ENCODE results near the gene DHRS12.
"Not testable (repeated sequence)": the region's sequence is repeated elsewhere in the genome, so short reads cannot be mapped to it uniquely, and the experiment has no call there.

DHRS12 gene

DNA sequence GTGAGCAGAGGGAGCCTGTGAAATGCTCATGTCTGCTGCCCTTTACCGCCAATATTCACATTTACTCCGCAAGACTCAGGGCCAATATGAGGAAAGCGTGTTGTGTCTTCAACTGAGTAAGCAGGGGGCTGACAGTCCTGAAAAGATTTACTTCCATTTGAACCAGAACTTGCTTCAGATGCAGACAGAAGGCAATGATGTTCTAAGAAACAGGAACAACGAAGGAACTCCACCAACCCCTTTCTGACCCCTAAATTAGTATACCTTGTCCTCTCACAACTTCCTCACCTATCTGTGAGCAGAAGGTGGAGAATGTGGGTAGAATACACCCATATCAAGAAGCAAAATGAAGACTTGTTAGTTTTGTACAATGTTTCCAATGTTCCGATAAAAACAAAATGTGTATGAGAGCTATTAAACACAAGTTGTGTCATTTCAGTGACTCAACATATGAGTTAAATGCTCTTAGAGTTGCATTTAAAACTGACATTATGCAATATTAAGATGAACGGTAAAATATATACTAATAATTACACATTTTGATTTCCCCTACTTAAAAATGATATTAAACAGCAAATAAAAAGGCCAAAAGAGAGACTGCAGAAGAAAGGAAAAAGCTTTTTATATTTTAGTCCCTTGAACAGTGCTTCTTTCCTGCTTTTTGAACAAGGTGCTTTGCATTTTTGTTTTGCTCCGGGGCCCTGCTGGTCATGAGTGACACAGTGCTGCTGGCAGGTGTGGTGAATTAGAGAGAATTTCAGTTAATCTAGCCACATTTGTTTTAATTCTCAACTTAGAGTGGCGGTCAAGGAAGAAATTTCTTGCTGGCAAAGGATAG is 25.0 kb upstream of the DHRS12 start:
- no peak for DNase-seq (ENCODE audit: low read depth in 2 of 2)

DNA sequence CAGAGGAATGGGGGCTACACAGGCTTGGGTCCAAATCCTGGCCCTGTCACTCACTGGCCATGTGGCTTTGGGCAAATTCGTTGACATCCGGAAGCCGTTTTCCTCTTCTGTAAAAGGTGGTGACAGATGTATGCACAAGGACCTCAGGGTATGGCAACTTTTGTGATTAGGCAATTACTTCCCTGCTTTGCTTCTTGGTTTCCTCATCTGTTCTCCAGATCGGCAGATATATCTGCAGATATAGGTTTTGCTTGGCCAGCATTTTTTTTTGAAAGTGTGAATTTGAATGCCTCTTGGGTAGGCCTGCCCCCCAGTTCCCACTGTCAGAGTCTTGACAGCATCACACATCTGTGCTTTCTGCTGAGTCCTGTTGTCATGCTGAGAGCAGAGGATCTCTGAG is 23.3 kb upstream of the DHRS12 start:
- no peak for DNase-seq (ENCODE audit: low read depth in 2 of 2)

DNA sequence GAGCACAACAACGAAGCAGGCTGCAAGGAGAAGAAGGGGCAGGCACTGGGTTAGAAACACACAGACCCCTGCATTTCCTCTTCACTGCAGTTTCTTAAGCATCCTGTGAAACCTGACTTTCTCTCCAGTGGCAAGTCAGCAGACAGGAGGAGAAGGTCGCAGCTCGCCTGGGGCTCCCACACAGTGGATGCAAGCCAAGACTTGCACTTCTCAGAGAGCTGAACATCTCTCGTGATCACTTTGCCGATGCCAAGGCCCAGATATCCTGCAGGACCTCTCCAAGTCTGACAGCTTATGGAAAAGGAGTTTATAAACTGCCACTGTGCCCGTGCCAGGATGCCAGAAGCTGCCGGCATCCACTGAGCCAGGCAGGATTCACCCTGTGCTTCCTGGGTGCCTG is 22.6 kb upstream of the DHRS12 start:
- no peak for DNase-seq (ENCODE audit: low read depth in 2 of 2)

DNA sequence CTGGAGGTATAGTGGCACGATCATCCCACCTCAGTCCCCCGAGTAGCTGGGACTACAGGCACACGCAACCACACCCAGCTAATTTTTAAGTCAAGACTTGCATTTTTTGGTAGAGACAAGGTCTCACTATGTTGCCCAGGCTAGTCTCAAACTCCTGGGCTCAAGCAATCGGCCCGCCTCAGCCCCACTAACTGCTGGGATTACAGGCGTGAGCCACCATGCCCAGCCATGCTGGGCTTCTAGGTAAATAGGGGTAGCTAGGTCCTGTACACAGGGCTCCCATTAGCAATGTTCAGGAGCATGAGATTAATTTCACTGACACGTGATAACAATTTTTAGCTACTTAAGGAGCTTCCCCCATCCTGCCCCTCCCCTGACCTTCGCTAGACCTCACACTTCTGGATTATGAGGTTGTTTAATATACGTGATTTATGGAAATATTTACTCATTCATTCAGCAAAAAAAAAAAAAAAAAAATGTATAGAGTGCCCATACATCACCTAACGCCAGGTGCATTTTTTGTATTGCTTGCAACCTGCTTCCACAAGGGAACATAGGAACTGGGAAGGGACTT is 21.8 kb upstream of the DHRS12 start:
- no peak for DNase-seq (ENCODE audit: low read depth in 2 of 2)

DNA sequence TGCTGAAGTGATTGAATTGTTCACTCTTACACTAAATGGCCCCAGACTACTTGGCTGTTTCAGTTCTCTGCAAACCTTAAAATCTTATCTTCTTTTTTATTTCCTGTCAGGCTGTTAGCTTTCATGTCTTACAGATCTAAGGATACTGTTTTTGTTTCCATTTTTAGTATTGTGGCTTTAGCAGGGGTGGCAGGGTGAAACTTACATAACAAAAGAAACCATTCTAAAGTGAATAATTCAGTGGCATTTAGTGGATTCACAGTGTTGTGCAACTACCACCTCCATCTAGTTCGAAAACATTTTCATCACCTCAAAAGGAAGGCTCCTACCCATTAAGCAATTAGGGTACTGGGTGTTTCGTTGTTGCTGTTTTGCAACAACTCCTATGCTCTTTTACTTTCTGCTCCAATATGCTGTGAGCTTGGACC is 21.2 kb upstream of the DHRS12 start:
- no peak for DNase-seq (ENCODE audit: low read depth in 2 of 2)

DNA sequence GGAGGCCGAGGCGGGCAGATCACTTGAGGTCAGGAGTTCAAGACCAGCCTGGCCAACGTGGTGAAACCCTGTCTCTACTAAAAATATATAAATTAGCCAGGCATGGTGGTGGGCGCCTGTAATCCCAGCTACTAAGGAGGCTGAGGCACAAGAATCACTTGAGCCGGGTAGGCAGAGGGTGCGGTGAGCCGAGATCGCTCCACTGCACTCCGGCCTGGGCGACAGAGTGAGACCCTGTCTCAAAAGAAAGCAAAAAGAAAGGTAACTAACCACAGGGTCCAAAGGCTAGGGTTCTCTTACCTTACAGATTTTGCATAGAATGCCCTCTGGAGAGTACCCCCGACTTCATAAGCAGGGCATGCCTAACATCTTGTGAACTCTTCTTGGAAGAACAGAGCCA is 20.7 kb upstream of the DHRS12 start:
- not testable (repeated sequence) for DNase-seq (ENCODE audit: low read depth in 2 of 2)

DNA sequence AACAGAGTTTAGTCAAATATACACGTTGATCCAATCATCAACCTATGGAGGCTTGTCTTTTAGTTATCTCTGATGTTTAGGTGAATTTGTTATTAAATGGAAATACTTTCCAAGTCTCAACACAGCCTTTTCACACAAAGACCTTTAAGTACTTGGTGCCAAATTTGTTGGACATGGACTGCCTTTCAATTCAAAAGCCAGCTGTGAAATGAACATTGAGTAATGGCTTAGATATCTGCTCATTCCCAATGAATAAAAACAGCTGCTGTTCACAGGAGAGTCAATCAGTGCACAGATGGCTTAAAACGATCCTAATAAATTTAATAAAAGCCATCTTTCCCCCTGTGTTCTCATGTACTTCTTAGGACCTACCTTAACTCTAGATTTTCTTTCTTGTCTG is 19.9 kb upstream of the DHRS12 start:
- no peak for DNase-seq (ENCODE audit: low read depth in 2 of 2)

DNA sequence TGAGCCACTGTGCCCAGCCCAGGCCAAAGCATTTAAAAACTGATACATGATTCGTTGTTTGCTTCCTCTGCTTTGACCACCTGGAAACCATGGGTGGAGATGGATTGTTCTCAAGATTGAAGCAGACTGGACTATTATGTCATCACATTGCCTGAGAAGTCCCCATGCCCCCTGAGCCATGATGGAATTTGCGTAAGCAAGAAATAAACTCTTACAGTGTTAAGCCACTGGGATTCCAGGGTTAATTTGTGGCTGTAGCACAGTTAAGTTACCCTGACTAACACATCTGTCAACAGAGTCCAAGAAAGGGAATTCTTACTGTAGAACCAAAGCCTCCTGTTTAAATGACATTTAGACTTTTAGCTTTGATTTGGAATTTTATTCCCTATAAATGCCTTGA is 19.4 kb upstream of the DHRS12 start:
- DNase-seq (ENCODE audit: low read depth in 2 of 2), result no peak

DNA sequence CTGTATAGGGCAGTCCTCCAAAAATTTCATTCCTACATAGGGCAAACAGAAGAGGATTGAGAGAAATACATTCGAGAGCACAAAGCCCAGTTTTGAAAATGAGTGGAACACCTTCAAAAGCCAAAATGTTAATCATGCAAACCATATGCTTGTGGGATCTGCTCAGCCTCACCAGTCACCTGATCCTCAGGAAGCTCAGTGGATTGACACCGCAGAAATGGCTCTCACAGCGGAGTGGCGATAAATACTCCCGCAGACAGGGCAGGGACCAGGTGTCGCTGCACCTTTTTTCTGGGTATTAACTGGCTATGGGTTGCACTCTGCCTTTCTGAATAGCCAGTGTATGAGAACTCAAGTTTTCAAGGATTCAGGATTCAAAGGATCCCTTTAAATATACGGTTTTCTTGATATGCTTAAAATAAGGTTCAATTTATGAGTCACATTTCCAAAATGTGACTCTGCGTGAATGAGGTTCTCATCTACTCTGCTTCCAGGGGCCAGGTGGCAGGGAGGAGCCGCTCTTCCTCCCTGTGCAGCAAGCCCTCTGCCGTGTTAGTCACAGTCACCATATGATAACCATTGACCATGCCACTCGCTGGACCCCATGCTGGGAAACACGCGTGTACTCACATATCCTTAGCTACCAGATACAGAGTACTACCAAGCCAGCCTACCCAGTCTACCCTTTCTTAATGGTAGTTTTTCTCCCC is 18.3 kb upstream of the DHRS12 start:
- no peak for DNase-seq (ENCODE audit: low read depth in 2 of 2)

DNA sequence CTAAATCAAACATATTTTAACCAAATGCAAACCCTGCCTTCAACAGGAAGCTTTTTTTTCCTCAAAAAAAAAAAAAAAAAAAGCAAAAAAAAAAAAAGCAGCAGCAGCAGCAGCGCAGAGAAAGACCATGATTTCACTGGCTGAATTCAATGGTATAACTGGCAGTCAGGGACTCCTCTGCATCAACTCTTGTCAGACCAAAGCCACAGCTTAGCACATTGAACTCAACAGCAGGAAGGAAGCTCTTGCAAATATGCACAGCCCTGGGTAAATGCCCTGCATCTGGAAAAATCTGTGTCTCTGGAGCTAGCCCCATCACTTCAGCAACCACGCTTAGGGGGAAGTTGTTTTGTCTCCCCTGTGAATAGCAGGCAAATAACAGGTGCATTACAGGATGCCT is 17.6 kb upstream of the DHRS12 start:
- DNase-seq (ENCODE audit: low read depth in 2 of 2), result no peak

DNA sequence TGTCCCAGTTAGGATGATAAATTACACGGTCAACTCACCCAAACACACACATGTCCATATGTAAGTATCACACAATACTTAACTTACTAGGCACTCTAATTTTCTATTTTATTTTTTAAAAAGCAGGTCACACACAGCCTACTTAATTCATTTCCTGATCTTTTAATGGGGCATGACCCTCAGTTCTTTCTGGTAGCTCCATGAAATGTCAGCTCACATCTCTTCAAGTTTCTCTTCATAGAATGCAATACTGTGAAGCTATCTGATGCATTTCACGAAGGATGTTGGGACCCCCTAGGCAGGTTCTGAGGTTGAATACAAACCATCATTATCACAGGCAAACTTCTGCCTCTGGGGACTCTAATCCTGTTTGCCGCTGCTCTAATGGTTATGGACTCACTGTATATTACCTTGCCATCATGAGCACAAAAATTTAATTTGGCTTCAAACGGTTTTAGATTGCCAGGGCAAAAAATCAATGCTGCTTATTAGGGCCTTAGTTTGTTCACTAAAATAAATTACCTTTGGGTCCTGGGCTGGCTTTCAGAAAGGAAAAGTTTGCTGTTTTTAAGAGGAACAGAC is 16.1 kb upstream of the DHRS12 start:
- no peak for DNase-seq (ENCODE audit: low read depth in 2 of 2)

DNA sequence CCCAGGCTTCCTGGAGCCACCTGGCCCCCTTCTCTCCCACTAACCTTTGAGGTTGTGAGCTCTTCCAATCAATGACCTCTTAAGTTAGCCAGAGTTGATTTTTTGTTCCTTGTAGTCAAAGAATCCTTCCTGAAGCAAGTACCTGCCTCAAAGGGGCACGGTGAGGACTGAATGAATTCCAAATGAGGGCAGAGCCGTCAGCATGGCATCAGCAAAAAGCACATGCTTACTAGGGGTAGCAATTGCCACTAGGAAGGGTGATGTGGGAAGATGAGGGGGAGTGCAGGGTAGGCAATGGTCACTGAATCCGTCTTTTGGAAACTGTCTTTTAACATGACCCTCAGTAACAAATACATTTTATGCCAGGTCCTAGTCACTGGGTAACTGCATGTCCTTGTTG is 15.6 kb upstream of the DHRS12 start:
- DNase-seq (ENCODE audit: low read depth in 2 of 2), result no peak

DNA sequence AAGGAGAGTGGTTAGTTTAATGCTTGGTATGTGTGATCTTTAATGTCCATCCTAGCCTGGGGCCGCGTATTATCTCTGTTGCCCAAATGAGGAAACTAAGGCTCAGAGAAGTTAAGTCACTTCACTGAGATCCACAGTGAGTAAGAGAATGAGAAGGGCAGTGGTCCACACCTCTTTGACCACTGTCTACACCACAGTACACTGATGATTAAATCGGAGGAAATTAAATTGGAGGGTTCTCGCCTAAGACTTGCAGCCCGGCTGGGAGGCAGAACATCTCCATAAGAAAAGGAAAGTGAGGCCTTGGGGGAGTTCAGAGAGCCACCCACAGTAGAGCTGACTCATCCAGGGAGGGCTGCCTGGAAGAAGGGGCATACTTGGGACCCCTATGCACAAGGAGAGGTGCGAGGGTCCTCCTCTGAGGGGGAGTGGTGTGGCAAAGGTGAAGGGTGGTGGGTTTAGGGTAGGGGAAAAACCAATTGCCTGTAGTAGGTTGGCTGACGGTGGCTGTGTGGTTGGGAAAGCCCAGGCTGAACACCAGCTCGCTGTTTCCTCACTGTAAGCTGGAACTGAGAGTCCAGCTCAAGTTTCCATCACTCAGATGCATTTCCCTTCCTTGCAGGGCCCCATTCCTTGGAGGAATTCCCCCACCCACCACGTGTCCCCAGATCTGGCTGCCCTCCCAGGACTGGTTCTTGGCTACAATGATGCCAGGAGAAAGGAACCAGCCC is 15.0 kb upstream of the DHRS12 start:
- DNase-seq (ENCODE audit: low read depth in 2 of 2), result peak in 1 of 2 donors; percentile 42

DNA sequence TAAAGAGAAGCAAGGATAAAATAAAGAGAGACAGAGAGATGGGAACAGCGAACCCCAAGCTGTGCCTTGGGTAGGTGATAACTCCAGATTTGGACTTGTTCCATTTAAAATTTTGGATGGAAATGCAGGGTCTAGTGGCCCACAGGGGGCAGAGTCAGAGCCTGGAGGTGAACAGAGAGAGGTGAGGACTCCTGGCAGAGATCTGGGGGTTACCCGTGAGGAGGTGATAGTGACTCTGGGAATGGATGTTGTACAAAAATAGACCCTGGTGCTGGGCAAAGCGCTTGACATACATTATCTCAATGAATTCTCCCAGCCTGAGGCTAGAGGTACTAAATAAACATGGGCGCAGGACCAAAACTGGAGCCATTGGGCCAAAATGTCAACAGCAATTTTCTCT is 14.3 kb upstream of the DHRS12 start:
- no peak for DNase-seq (ENCODE audit: low read depth in 2 of 2)

DNA sequence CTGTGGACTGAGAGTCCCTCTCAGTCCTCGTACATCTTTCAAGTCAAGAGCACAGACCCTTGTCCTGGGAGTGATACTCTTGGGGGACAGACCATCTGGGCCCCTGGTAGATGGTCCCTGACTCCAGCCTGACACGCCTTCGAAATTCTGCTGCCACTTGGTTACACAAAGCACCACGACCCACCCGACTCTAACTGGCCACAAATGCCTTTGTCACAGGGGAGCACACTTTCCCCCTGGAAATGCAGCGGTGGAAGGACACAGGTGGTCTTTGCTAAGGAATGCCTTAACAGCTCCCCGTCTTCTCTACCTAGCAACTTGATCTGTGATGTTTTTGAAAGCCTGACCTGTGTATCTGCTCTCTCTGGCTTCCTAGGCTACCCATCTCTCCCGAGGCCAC is 13.8 kb upstream of the DHRS12 start:
- no peak for DNase-seq (ENCODE audit: low read depth in 2 of 2)

DNA sequence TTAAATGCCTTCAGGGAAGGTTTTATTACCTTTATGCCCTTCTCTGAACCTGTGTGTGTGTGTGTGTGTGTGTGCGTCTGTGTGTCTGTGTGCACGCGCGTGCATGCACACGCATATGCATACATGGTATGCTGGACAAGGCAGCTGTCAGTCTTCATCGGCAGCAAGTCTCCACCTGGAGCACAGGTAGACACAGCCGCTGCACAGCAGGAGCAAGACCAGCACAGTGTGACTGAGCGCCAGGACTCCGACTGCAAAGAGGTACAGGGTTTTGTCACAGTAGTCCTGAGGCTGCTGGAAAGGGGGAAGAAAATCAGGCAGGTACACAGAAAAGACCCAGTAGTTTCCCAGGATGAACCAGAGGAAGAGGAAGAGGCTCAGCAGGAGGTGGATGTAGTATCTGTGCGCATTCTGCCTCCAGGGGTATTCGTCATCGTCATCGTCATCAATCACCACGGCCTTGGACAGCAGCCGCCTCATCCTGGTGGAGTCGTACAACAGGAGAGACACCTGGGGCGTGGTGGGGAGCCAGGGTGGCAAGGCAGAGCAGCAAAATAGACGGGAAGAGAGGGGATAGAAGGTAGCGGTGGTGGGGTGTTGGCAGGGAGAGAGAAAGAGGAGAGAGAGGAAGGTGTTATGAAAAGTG is 12.8 kb upstream of the DHRS12 start:
- DNase-seq (ENCODE audit: low read depth in 2 of 2), result no peak

DNA sequence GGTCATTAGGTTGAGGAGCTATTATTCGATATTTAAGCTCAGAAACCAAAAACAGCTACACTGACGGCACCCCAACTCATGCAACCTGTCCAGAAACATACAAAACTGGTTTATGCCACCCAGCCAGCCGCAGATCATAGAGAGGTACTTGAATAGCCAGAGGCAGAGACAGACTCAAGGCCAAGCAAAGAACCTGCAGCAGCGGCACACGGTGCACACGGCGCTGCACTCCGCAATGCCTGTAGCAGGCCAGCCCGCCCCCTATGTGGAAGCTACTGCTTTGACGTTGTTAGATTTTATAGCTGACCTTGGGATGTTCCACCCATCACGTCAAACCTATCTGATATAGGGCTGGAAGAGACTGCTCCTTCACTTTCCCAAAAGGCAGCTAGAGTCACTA is 11.9 kb upstream of the DHRS12 start:
- DNase-seq (ENCODE audit: low read depth in 2 of 2), result no peak

DNA sequence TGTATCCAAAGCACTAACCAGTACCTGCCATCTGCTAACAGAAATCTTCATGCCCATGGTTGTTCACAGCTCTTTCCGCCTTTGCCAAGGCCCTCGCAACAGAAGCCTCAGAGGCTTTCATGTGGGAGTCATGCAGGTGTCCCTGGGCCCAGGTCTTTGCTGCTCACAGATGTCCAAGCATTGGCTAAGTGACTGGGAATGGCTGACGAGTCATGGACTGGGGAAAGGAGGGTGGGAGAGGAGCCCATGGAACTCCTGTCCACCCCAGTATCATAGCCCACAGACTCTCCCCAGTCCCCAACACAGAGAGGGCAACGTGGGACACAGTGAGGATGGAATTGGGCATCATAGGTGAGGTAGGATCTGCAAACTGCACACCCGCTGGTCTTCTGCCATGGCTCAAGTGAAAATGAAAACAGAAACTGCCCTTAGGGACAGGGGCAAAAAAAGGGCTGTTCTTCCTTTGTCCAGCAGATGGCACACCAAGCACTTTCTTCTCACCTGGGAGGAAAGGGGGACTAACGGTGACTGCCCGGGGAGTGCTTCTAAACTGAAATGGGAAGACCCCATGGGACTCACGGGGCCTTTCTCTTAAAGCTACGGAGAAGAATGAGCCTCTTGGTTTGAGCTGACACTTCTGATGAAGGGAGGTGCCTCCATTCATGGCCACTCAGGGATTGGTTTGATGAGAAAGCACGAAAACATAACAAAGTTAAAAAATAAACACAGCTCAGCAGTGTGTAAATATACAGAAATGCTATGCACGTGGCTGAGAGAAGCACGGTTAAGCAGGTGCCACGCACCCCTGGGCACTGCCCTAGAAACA is 11.1 kb upstream of the DHRS12 start:
- peak; percentile 57 to 70 for DNase-seq (ENCODE audit: low read depth in 2 of 2)

DNA sequence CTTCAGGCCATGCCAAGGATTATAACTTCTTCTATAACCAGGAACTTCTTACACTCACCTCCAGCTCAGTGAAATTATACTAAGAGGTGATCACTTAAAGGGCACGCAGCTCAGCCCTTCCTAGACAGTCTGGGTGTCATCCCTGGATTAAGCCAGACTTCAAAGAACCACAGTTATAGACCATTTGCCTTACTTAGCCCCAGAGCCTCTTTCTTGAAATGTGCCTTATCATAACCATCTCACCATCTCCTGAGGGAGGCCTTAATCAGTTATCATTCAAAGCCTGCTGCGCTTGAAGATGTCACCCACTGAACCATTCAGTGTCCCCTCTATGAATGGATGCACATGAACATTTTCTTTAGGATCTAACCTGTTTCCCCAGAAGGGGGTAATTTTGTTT is 10.1 kb upstream of the DHRS12 start:
- DNase-seq (ENCODE audit: low read depth in 2 of 2), result no peak

DNA sequence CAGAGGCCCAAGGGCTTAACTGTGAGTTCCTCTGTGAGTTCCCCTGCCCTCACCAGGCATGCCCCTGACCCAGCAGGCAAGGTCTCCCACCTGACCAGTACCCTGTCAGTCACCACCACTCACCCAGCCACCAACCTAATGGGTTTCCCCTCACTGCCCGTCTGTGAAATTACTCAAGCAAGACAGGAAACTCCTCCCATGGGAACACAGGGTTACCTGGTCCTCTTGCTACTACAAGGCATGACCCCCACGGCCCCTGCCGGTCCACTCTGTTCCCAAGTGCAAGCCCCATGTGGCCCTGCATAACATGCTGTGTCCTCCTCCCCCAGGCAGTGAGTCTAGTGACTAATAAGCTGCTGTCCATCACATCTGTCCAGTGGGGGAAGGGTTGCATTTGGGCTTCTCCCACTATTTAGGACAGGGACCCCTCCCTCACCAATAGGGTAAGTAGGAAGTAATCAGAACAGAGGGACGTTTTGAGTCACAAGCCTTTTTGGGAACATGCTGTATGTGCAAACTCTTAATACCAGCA is 8.0 kb upstream of the DHRS12 start:
- no peak for DNase-seq (ENCODE audit: low read depth in 2 of 2)
